Activated CD8-positive, alpha-beta memory T cell treated with anti-CD3 and anti-CD28 coated beads, Interleukin-2, amount 50 U/mL, for 24 hours (primary cell): Measurements from ENCODE around the gene RHOH.

Source experiments
- DNase-seq: peaks from one replicate; pipeline ENCODE4 v3.0.0-alpha.2; 2020; ENCODE audit errors: extremely low read depth

RHOH gene

GRCh38 chr4:40295572-40295971, 98.7 kb downstream of the RHOH start:
- no peak for DNase-seq
